ENCODE measurements around the gene SUSD3.

- TF ChIP-seq CTCF (conservative IDR thresholded peaks at IDR 0.05; ENCODE audit: low read depth, low read length) (no peak), EZH2 (IDR thresholded peaks at IDR 0.05; ENCODE audit: borderline replicate concordance, low read depth, low read length, poor library complexity, severe bottlenecking) (no peak)
Measured at GRCh38 chr9:93043122-93043521, 15.4 kb upstream of the SUSD3 start.

Data from A673 (cell line).